GM19463 (cell line): ENCODE results near the gene SMPD3.

ENCODE experiments used
- ATAC-seq: cut with Tn5 transposase; IDR thresholded peaks from one replicate; pipeline ENCODE4 v1.9.1; 2021; ENCODE audit warnings: mild to moderate bottlenecking, moderate library complexity; ENCODE audit not compliant: unreplicated experiment

SMPD3 gene

GRCh38 chr16:68408428-68408827, 39.9 kb downstream of the SMPD3 start:
- no peak for ATAC-seq

DNA sequence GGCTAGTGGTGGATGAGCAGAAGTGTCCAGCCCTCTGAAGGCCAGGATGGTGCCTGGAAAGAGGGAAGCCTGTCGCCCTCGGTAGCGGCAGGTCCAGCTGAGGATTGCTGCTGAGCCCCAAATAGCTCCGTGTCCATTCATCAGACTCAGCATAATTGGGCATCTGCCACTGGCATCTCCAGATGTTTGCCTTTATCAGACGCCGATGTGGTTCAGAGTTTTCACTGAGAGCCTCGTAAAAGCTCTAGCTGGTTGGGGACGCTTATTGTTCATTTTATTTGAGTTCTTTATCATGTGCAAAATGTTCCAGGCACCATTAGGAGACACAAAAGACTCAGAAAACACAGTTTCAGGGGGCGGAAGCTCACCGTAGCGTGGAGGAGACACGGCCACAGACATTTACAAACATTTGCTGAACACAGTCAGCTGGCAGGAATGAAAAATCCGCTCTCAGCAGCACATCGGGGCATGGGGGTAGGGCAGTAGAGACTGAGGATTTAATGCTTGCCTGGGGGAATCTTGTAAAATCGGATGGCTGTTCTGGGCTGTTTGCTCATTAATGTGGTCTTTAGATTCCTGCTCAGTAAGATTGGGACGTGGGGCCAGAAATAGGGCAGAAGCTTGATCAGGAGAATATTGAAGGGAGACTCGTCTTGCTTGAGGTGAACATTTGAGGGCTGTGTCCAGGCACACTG, 41.7 kb downstream of the SMPD3 start:
- ATAC-seq = no peak

DNA sequence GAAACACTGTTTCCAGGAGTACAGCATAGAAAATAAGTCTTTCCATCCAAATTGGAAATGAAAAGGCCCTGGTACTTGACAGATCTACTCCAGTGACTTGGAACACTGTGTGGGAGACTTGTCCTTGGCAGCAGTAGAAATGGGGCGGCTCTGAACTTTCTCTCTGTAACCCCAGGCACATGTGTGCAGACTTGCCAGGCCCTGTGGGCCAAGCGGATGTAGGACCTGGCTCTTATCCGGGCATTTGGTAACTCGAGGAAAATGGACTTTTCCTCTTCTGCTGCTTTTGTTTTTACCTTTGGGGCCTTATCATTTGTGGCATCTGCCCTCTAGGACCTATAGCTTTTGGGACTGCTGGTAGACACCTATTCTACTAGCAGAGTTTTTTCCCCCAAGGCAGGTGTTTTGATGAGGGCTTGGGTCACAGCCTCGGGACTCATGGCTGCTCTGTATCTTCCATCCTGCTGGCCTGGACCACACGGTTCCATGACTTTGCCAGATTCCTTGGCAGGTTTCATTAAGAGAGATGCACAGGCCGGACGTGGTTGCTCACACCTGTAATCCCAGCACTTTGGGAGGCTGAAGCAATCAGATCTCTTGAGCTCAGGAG, 43.5 kb downstream of the SMPD3 start:
- no peak for ATAC-seq

DNA sequence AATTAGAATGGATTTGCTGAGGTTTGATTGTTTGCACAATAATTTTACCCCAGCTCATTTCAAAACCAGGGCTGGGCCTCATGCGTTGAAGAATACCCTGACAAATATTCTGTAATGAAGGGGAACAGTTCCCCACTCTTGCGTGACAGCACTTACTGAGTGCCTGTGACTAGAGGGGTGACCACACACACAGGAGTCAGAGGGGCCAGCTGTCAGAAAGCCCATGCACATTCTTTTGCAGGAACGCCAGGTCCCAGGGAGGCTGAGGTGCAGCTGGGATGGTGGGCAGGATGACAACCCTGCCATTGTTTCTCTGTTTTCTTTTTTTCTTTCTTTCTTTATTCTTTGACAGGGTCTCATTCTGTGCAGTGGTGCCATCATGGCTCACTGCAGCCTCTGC, 44.6 kb downstream of the SMPD3 start:
- no peak for ATAC-seq

DNA sequence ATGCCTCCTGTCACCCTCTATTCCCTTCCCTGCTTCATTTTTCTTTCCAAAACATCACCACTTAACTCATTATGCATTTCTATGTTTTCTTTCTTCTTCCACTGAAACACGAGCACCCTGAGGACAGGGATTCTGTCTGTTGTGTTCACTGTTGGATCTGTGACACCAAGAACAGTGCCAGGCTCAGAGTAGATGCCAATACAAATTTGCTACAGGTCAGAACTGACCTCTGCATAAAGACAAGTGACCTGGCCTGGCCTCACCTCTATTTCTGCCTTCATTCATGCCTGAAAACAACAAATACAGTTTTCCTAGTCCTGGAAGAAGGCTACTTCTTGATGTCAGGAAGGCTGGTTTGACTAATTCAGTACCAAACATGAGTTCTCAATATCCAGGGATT, 45.1 kb downstream of the SMPD3 start:
- ATAC-seq = no peak

DNA sequence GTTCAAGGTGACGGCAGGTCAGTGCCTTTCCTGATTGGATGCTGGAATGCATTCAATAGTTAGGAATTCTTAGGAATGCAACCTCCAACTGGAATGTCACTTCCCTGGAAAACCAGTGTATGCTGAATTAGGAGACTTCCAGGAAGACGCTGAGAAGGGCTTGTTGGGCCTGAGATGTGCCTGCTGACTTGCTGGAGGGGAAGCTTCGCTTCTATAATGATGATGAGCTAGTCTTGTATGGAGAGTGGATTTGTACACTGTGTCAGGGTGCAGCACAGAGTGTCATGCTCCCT, 45.6 kb downstream of the SMPD3 start:
- no peak for ATAC-seq

DNA sequence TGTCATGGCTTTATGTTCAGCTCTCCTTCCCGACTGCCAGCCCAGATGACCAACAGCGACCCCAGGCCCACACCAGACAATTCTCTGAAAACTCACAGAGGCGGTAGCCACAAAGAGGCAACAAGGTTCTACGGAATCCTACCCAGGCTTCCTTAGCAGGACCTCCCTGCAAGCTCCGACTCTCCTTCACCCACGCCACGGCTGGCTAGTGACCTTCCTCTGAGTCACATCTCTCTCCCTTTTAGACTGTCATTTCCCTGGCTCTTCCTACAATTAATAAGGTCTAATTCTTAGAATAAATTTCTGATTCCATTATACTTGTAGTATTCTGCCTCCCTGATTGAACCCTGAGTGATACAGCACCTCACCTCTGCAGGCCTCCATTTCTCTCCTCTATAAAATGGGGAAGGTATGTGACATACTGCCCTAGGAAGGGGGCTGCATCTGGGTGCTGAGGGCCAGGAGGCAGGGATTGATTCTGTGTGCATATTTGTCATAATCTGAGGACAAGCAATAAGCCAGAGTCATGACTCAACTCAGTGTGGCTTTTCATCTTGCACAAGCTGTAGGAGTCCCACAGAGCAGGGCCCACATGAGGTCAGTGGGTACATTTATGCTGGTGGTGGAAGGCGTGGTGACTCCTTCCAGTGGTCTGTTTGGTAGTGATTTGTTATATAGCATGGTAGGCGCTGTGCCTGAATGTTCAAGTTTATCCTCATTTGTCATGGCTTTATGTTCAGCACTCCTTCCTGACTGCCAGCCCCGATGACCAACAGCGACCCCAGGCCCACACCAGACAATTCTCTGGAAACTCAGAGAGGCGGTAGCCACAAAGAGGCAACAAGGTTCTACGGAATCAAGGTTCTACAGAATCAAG, 46.2 kb downstream of the SMPD3 start:
- ATAC-seq = no peak

DNA sequence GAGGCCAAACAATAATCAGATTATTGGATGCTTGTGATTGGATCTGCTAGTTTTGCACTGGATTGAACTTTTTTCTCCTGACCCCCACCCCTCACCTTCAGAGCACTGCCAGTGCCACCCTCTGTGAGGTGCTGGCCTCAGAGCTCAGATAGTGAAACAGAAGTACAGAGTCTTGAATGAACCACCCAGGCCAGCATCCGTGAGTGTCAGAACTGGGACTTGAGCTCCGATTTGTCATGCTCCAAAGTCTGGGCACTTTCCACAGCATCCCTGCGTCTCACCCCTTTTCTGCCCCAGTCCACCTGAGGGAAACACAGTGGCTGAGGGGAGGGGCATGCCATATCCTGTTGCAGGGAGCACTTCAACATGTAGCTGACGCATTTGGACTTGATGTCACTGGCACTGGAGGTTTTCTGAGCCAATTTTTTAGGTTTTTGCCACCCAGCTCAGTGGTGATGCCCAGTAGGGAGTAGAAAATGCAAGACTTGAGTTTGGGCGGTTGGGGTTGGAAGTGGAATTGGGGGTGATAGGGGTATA, 47.3 kb downstream of the SMPD3 start:
- no peak for ATAC-seq

GRCh38 chr16:68400083-68400923, 48.0 kb downstream of the SMPD3 start:
- ATAC-seq = no peak

- ATAC-seq = no peak
These were observed 48.9 kb downstream of the SMPD3 start for GRCh38 chr16:68399456-68399855.

DNA sequence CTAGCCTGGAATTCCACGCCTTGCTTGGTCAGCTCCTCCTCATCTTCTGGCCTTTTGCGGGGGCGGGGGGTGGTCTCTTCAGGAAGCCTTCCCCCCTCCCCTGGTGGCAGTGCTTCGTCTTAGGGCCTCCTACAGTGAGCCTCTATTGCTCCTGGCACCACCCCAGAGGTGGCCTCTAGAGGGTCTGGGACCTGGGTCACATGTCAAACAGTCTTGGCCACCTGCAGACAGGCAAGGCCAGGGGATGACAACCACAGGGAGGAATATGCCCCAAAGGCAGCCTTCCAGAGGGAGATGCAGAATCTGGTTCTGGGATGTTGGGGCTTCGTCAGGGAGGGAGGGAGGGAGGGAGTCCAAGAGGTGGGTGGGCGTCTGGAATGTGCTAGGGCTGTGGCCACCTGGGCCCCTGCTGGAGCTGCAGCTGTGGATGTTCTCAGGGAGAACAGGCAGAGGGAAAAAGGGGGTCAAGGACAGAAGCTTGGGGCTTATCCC, 50.6 kb downstream of the SMPD3 start:
- no peak for ATAC-seq

DNA sequence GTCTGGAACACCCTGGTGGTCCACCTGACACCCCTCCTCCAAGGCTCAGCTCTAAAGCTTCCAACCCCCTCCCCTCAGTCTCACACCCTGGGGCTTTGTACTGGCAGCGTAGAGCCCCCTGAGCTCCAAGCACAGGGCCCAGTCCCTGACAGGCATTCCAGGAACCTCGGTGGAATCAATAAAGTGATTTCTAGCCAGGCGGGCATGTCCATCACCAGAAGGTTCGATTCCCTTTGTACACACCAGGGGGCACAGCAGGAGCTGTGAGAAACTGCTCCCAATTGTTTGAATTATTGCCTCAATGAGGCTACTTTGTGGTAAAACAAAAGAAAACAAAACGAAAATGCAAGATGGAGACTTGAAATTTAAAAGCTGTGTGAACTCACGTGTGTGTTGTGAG, 51.8 kb downstream of the SMPD3 start:
- ATAC-seq = no peak

DNA sequence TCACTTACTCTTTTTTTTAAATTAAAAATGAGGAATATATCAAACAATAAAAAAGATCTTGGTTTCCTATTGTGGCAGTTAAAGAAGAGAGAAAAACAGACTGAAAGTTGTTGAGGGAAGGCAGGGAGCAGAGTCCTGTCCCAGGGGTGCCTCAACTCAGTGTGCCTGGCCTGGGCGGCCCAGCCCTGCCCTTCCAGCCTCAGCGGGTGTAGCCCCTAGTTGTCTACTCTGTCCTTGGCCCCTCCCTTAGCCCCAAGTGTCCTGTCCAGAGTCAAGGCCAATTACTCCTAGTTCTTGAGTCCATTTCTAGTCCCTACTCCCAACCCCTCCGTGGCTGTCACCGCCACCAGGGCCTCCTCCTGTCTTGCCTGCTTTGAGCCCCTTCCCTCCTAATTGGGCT, 52.5 kb downstream of the SMPD3 start:
- no peak for ATAC-seq

DNA sequence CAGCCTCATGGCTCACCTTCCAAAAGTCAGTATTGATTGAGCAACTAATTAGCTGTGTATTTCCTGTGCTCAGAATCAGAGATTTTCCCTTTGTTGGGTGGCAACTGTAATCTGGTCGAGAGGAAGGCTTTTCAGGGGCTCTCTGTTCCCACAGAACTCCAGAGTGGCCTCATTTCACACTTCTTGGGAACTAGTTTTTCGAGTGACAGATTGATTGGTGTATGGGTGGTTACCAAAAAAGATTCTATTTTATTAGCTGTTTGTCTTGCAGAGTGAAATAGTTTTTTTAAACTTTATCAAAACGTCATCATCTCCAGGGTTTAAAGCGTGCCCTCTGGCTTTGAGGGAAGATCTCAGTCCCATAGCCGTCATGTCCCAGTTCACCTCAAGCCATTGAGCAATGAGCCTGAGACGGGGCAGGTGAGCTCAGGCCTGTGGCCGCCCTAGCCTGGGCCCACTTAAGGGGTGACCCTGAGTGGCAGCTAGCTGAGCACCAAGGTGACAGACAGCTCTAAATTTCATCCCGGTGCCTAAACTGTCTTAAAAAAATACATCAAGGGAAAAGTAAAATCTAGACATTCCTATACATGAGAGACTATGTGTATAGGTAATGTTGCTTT, 53.0 kb downstream of the SMPD3 start:
- no peak for ATAC-seq

GRCh38 chr16:68393333-68393732, 55.0 kb downstream of the SMPD3 start:
- ATAC-seq = no peak

DNA sequence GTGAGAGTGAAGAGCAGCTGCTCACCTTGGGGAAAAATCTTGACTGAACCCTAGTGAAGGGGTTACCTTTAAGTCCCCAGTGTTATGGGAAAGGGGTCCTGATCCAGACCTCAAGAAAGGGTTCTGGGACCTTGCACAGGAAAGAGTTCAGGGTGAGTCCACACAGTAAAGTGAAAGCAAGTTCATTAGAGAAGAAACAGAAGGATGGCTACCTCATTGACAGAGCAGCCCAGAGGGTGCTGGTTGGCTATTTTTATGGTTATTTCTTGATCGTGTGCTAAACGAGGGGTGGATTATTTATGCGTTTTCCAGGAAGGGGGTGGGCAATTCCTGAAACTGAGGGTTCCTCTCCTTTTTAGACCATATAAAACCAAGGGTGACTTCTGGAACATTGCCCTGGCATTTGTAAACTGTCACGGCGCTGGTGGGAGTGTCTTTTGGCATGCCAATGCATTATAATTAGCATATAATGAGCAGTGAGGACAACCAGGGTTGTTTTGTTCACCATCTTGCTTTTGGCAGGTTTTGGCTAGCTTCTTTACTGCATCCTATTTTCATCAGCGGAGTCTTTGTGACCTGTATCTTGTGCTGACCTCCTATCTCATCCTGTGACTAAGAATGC, 58.4 kb downstream of the SMPD3 start:
- ATAC-seq = no peak

DNA sequence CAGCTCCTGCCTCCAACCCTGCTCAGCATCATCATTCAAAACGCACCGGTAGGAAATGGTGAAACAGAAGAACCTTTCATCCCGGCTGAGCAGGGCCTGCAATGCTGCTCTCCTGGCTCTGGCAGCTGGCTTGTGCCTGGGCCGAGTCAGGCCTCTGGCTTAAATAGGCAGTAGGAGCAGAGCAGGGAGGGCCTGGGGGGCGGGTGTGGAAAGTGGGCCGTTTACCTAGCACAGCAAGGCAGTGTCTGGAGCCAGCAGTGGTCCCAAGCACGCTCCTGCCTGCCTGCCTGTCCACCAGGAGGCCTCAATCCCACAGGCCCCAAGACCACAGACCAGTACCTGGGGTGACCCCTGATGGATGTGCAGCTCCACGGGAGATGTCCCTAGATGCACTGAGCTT, 59.3 kb downstream of the SMPD3 start:
- ATAC-seq = no peak

DNA sequence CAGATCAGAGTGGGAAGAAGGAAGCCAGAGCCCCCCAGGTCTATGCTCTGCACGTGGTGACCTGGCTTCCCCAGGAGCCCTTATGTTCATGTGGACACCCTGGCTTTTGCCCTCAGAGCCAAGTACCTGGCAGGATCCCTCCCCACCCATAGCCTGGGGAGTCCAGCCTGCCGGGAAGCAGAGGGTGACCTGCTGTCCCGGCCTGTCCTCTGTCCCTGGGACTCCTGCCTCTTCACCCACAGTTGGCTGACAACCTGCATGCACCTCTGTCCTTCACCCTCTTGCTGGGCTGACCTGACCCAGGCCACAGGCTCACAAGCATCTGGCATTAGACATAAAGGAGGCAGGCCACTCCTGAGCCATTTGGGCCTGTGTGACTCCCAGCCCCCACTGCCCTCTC, 60.2 kb downstream of the SMPD3 start:
- ATAC-seq = no peak

- no peak for ATAC-seq
These were observed 61.0 kb downstream of the SMPD3 start for GRCh38 chr16:68387301-68387700.

GRCh38 chr16:68386628-68387027, 61.7 kb downstream of the SMPD3 start:
- ATAC-seq = no peak
